Sigmoid colon (tissue), 4 donors: ENCODE results near the gene RHO.

ENCODE experiments used
- POLR2A ChIP-seq, 2 donors: fragments of 450-650 bp; IDR thresholded peaks; one replicate each; pipeline ENCODE4 v1.6.1; 2016; ENCODE audit warnings: antibody characterized with exemption in 2 of 2, mild to moderate bottlenecking in 2 of 2, moderate library complexity in 2 of 2
- POLR2AphosphoS5 ChIP-seq, 4 donors: sonication (generic); formaldehyde crosslinking; IDR thresholded peaks; one replicate each; pipeline ENCODE4 v1.6.1; 2017; ENCODE audit warnings: antibody characterized with exemption in 4 of 4
- TF ChIP-seq, protein P1 (sequence below), 4 experiments: fragments of 450-650 bp in 3 of 4; fragments of 200-600 bp in 1 of 4; IDR thresholded peaks; one replicate each; pipeline ENCODE4 v1.5.1; 2016 to 2019; ENCODE audit warnings: antibody characterized with exemption in 4 of 4, mild to moderate bottlenecking in 3 of 4, moderate library complexity in 2 of 4

GRCh38 chr3:129543999-129544398, 15.6 kb downstream of the RHO start:
- TF ChIP-seq, protein P1, sequence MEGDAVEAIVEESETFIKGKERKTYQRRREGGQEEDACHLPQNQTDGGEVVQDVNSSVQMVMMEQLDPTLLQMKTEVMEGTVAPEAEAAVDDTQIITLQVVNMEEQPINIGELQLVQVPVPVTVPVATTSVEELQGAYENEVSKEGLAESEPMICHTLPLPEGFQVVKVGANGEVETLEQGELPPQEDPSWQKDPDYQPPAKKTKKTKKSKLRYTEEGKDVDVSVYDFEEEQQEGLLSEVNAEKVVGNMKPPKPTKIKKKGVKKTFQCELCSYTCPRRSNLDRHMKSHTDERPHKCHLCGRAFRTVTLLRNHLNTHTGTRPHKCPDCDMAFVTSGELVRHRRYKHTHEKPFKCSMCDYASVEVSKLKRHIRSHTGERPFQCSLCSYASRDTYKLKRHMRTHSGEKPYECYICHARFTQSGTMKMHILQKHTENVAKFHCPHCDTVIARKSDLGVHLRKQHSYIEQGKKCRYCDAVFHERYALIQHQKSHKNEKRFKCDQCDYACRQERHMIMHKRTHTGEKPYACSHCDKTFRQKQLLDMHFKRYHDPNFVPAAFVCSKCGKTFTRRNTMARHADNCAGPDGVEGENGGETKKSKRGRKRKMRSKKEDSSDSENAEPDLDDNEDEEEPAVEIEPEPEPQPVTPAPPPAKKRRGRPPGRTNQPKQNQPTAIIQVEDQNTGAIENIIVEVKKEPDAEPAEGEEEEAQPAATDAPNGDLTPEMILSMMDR (IDR thresholded peaks at IDR 0.05): no peak
- TF ChIP-seq POLR2AphosphoS5 (IDR thresholded peaks at IDR 0.05) (no peak), POLR2A (IDR thresholded peaks at IDR 0.05) (no peak)
